ENCODE results near the gene KATNAL1.
"Not testable (repeated sequence)": the region's sequence is repeated elsewhere in the genome, so short reads cannot be mapped to it uniquely, and the experiment has no call there.

Gene KATNAL1

DNA sequence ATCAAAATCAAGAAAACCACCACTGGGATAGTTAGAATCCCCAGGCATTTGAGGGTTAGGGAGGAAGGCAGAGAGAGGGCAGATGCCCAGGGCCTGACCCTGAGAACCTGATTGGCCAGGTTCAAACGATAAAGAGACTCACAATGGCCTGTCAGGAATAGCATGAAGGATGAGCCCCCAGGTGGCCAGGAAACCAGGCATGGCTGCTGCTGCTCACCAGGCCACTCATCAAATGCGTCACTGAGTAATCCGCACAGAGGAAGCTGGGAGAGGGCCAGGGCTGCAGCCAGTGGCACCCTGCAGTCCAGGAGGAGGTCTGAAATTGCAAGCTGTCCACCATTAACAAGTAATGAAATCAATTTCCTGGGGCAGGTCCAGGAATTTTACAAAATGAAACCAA is 111.3 kb downstream of the KATNAL1 start:
- no peak for DNase-seq

DNA sequence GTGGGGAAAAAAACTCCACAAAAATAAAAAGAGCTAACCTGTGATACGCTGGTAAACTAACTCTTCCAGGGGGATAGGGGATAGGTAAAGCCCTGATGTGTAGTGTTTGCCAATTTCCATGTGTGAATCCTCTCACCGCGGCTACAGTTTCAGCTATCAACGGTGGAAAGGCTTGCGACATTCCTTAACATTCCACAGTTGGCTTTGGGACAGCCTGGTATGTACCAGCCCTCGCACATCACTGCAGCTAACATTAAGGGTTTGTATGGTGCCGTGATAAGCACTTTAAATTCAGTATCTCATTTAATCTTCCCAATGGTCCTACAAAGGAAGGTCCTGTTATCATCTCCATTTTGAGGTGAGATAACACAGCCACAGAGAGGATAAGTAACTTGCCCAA is 112.4 kb downstream of the KATNAL1 start:
- no peak for DNase-seq

- DNase-seq = no peak
These were observed 113.8 kb downstream of the KATNAL1 start for GRCh38 chr13:30193279-30194234.

GRCh38 chr13:30192320-30193093 is 114.8 kb downstream of the KATNAL1 start:
- no peak for DNase-seq

DNA sequence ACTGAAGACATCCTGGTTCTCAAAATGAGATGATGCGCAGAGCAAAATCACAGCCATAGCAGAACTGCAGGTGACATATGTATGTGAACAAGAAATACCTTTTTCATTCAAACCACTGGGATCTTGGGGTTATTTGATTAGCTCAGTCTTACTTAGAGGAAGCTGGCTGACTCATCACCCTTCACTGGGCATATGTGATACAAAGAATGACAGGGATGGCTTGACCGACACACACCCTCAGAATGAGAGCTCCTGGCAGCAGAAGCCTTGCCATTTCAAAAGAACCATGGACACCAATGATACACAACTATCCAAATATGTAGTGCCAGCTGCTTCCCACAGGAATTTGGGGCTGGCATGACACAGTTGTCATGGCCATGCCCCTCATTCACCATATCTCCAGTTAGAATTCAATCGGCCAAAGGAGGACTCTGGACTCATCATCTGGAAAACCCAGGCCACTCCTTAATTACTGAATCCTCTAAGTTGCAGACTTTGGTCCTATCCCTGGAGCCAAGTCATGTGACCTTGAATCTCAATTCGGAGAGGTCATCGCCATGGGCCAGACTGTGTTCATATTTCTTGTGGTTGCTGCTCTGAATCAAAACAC is 115.8 kb downstream of the KATNAL1 start:
- no peak for DNase-seq

- no peak for DNase-seq
These were observed 120.5 kb downstream of the KATNAL1 start for GRCh38 chr13:30186634-30187415.

GRCh38 chr13:30181888-30182651 is 125.3 kb downstream of the KATNAL1 start:
- DNase-seq = no peak

DNA sequence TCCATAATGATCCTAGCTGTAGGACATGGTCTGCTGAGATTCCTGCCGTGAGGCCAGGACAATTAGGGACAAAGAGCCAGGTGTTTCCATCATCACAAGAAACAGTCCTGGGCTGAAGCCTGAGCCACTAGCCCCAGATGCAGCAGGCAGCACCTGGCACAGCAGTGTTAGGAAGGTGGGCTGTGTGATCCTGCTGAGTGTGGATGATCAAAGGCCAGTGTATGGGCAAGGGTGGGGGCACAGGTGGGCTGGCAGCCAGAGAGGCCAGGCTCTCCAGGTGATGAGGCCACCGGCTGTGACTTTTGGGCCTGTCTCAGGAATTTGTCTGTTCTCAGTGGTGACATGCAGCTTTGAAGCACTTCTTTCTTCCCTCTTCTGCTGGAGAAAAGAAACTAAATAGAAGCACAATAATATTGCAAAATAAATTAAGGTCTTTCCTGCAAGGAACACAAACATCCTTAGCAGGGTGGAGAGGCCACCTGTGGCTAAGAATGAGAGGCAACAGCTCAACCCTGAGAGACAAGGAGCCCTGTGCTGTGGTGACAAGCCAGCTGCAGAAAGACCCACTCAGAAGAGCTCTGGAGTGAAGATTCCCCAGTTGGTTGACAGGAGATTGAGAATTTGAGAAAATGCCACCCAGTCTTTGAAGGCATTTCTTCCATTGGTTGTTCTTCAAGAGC is 127.6 kb downstream of the KATNAL1 start:
- DNase-seq = no peak

- DNase-seq = no peak
These were observed 128.4 kb downstream of the KATNAL1 start for GRCh38 chr13:30178976-30179375.

GRCh38 chr13:30175166-30175565 is 132.2 kb downstream of the KATNAL1 start:
- DNase-seq = no peak

- not testable (repeated sequence) for DNase-seq
These were observed 133.1 kb downstream of the KATNAL1 start for GRCh38 chr13:30174250-30174649.

DNA sequence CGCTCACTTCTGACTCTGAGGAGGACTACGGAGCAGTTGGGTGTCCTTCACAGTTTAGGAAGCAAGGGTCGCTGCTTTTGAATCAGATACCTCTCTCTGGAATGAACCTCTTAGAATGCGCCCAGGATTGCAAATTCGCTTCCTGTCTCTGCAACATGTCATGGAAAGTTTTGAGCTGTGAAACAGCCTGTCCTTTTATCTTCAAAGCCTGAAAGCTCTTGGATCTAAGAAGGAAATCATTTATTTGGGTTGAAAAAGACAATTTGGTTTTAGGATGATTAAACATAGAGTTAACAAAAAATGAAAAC is 134.1 kb downstream of the KATNAL1 start:
- no peak for DNase-seq

DNA sequence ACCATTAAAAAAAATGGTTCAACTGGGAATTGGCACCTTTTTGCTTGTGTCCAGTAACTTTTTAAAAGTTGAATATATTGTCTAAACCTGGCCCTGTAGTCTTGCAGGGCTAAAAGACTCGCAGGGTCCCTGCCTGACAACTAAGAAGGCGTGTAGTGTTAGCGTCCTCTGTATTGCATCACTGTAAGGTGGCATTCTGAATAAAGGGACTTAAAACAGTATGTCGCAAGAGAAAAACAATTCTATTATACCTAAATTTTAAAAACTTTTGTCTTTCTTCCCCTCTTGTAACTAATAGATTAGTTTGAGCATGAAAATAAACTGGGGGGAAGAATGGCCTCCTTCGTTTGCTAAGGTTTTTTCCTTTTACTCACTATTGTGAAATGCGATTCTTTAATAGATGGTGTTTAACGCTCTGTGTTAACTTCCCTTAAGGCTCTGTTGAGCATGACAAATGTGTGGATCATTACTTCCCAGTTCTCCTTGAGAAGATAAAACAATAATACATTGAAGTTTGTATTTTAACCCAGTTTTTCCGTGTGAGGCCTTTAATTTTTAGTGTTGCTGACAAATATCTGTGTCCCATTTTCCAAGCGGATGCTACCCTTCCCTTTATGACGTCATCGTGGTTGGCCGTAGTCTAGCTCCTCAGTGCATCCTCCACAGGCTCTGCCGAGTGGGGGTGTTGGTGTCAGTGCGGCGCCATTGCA is 134.6 kb downstream of the KATNAL1 start:
- no peak for DNase-seq

GRCh38 chr13:30170569-30170968 is 136.8 kb downstream of the KATNAL1 start:
- no peak for DNase-seq

DNA sequence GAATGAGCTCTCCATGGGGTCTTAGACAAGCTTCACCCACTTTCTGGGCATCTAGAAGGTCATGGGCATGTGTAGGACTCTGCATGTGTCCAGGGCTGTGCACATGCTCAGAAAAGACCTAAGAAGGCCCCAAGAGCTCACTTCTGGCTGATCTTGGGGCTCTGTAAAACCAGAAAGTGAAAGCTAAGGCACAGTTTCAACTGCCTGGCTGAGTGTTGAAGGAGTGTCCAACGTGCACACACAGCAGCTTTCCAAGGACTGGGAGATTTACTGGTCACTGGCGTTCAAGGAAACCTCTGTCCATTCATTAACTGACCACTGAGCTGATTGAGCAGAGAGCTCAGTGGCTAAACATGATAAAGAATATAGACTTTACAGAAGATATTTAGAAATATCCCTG is 137.9 kb downstream of the KATNAL1 start:
- DNase-seq = no peak

GRCh38 chr13:30165796-30166195 is 141.6 kb downstream of the KATNAL1 start:
- no peak for DNase-seq

DNA sequence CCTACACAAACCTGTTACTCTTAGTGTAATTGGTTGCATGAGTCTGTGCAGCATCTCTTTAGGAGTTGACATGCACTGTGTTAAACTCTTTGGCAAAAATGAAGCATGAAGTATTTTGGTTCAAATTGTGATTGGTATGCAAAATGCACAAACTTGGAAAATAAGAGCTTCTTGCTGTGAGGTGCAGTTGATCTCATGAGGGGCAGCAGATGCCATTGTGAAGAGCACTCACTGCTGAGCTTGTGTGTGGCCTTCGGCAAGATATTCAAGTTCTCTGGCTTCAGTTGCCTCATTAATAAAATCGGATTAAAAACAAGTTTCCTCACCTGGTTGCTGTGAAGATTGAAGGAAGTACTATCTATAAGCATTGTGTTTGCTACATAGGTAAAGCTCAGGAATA is 142.3 kb downstream of the KATNAL1 start:
- no peak for DNase-seq

DNA sequence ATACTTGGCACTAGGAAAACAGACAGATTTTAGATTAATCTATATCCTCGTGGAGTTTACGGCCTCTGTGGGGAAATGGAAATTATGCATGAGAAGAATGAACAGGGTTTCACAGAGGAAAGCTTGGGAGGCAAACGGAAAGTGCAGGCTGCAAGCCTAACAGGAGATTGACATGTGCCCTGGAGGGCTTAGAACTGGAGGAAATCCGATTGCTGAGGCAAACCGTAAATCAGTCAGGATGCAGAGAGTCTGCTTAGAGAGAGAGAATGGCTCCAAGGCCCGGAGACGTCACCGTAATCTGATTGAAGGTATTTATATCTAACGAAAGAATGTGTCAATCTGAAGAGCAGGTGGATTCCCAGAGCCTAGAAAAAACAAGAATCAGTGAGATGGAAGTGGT is 143.2 kb downstream of the KATNAL1 start:
- no peak for DNase-seq

DNA sequence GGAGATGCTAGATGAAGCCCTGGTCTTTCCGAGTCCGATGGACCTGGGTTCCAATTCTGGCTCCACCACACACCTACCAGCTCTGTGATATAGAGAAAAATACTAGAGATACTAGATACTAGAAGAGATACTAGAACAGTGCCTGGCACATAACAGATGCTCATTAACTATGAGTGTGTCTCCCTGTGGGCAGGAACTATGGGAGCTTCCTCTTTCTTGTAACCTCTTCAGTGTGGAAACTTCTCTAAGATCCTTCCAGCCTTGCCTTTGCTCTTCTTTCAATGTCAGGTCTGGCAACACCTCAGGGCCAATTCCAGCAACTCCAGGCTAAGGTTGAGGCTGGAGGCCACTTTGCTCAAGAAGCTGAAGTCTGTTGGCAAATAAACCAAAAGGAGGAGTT is 143.9 kb downstream of the KATNAL1 start:
- no peak for DNase-seq

GRCh38 chr13:30159446-30159839 is 147.9 kb downstream of the KATNAL1 start:
- no peak for DNase-seq

Measured in activated CD4-positive, alpha-beta T cell treated with anti-CD3 and anti-CD28 coated beads for 1 hour (primary cell).